Measurements from ENCODE around the gene USP16. TPM values are rescaled to one million over a fixed set of nuclear protein-coding genes. Genes with fewer than 3 reads are reported as not detected.
A peak's percentile ranks its signal among the peaks of the same experiment; 100 is the strongest.

Gene USP16
- total RNA-seq, 4 donors from 2014 or later: 28.3 to 49.5 (median 38.3) TPM

DNA sequence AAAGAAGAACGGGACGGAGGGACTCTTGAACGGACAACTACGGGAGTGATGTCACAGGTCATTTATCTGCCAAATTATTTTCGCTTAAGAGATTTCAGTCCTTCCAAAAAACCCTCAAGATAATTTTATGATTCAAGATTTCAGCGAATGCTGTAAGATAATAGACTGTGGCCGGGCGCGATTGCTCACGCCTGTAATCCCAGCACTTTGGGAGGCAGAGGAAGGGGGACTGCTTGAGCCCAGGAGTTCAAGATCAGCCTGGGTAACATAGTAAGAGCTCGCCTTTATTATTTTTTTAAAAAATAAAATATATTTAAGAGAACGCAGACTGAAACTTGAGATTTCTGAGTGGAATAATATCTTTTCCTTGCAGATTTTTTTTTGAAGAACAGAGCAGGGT, 5.9 kb upstream of the USP16 start:
- H3K27ac ChIP-seq: peak overlapping the region in 3 of 4 donors; percentile 75 to 84 (median 79)
- no peak for TF ChIP-seq POLR2A (IDR thresholded peaks at IDR 0.05)
- TF ChIP-seq, protein P1, sequence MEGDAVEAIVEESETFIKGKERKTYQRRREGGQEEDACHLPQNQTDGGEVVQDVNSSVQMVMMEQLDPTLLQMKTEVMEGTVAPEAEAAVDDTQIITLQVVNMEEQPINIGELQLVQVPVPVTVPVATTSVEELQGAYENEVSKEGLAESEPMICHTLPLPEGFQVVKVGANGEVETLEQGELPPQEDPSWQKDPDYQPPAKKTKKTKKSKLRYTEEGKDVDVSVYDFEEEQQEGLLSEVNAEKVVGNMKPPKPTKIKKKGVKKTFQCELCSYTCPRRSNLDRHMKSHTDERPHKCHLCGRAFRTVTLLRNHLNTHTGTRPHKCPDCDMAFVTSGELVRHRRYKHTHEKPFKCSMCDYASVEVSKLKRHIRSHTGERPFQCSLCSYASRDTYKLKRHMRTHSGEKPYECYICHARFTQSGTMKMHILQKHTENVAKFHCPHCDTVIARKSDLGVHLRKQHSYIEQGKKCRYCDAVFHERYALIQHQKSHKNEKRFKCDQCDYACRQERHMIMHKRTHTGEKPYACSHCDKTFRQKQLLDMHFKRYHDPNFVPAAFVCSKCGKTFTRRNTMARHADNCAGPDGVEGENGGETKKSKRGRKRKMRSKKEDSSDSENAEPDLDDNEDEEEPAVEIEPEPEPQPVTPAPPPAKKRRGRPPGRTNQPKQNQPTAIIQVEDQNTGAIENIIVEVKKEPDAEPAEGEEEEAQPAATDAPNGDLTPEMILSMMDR (IDR thresholded peaks at IDR 0.05): no peak
- H3K4me3 ChIP-seq: peak overlapping the region; percentile 58 to 97 (median 78)
- H3K9me3 ChIP-seq: no peaks in the 10 kb centered on the region
- no peaks in the 10 kb centered on the region for H3K36me3 ChIP-seq
- peaks cover 0 to 12% (median 0%) of the 10 kb centered on the region in 4 donors for H3K4me1 ChIP-seq
- no peak for DNase-seq
- H3K27me3 ChIP-seq: no peaks in the 10 kb centered on the region

DNA sequence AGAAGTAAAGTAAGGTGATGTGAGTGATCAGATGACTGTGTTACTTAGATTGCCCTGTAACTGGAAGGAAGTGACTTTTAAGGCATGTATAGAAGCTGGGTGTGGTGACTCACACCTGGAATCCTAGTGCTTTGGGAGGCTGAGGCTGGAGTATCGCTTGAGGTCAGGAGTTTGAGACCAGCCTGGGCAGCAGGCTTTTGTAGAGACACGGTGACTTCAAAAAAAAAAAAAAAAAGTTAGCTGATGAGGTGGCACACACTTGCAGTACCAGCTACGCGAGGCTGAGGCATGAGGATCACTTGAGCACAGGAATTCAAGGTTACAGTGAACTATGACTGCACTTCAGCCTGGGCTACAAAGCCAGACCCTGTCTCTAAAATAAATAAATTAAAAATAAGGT, 2.3 kb upstream of the USP16 start:
- no peaks in the 10 kb centered on the region for H3K36me3 ChIP-seq
- no peak overlapping the region for H3K27ac ChIP-seq
- peaks cover 0 to 23% (median 0%) of the 10 kb centered on the region in 4 donors for H3K4me1 ChIP-seq
- H3K27me3 ChIP-seq: no peaks in the 10 kb centered on the region
- H3K4me3 ChIP-seq: no peak overlapping the region
- TF ChIP-seq POLR2A (IDR thresholded peaks at IDR 0.05): no peak
- TF ChIP-seq, protein P1 (IDR thresholded peaks at IDR 0.05): no peak
- no peaks in the 10 kb centered on the region for H3K9me3 ChIP-seq
- no peak for DNase-seq

DNA sequence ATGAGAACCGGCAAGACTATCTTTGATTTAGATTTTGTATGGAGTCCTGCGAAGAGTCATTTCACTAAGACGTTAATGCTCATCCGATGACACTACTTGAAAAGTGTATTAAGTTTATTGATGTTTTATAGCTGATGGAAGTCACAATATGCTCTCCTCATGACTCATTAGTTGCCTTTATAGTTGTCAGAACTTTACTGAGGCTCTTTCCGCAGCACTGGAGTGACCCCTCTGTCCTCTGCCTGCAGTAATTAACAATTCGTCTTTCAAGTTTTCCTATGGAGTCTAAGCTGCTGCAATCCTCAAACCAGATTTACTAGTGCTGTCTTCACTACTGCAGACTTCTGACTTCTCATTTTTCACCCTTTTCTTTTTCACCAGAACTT, 853 bp downstream of the USP16 start:
- H3K27ac ChIP-seq: peak overlapping the region; percentile 91 to 100 (median 98)
- DNase-seq: no peak
- H3K4me3 ChIP-seq: peak overlapping the region; percentile 62 to 82 (median 80)
- H3K4me1 ChIP-seq: peaks cover 0 to 11% (median 0%) of the 10 kb centered on the region in 4 donors
- TF ChIP-seq, protein P1 (IDR thresholded peaks at IDR 0.05): no peak
- TF ChIP-seq POLR2A (IDR thresholded peaks at IDR 0.05): no peak
- peaks cover 0 to 20% (median 0%) of the 10 kb centered on the region in 3 donors for H3K36me3 ChIP-seq
- H3K9me3 ChIP-seq: no peaks in the 10 kb centered on the region
- H3K27me3 ChIP-seq: no peaks in the 10 kb centered on the region

DNA sequence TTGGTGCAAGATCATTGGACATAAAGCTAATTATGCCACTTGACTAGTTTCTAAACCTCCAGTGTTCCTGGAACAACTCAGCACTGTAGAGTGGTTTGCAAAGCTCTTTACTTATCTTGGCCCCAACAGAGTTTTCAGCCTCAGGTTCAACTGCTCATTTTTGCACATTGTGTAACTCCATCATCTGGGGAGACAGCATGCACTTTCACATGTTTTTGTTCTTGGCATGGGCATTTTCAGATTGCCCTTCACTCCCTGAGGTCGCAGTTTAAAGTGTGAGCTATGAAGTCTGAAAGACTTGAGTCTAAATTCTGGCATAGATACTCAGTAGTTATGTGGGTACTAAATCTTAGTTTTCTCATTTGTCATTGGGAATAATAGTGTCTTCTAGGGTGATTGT, 5.1 kb downstream of the USP16 start:
- H3K9me3 ChIP-seq: no peaks in the 10 kb centered on the region
- no peak overlapping the region for H3K4me3 ChIP-seq
- DNase-seq: no peak
- H3K27me3 ChIP-seq: no peaks in the 10 kb centered on the region
- peaks cover 0 to 47% (median 0%) of the 10 kb centered on the region in 3 donors for H3K36me3 ChIP-seq
- TF ChIP-seq, protein P1 (IDR thresholded peaks at IDR 0.05): no peak
- TF ChIP-seq POLR2A (IDR thresholded peaks at IDR 0.05): no peak
- H3K27ac ChIP-seq: no peak overlapping the region
- peaks cover 0 to 11% (median 0%) of the 10 kb centered on the region in 4 donors for H3K4me1 ChIP-seq

DNA sequence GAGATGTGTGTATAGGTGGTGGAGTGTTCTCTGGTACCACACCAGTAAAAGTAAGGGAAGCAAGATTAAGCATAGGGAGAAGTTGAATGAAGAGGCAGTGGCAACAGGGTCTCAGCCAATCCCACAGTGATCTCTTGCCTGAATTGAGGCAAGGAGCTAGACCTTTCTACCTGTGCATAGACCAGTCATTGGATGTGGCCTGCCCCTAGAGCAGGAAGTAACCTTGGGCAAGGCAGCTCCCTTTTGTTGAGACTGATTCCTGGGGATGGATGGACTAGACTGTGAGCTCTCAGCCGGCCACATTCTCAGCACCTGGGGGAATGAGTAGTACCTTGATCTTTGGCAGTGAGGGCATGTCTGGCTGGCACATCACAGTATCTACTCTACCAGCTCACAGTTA, 6.4 kb downstream of the USP16 start:
- peaks cover 0 to 60% (median 0%) of the 10 kb centered on the region in 3 donors for H3K36me3 ChIP-seq
- H3K27ac ChIP-seq: no peak overlapping the region
- no peak for TF ChIP-seq POLR2A (IDR thresholded peaks at IDR 0.05)
- TF ChIP-seq, protein P1 (IDR thresholded peaks at IDR 0.05): no peak
- no peaks in the 10 kb centered on the region for H3K9me3 ChIP-seq
- DNase-seq: no peak
- H3K4me3 ChIP-seq: no peak overlapping the region
- H3K4me1 ChIP-seq: peaks cover 0 to 4% (median 0%) of the 10 kb centered on the region in 4 donors
- no peaks in the 10 kb centered on the region for H3K27me3 ChIP-seq

DNA sequence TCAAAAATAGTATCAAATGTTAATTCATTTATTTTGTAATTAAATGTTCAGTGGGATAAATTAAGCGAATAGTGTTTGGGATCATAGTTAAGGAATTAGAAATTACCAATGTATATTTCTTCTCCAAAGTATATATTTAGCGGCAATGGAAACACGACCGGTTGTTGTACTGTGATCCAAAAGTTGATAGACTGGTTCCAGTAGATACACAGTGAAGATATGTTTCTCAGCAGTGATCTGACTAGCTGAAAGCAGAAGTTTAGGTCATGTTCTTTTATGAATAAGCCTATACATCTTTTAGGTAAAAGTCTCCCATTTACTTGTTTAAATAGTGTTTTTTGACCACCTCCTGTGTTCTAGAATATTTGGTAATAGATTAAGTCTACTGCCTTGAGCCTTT, 8.8 kb downstream of the USP16 start:
- no peaks in the 10 kb centered on the region for H3K27me3 ChIP-seq
- DNase-seq: no peak
- no peaks in the 10 kb centered on the region for H3K9me3 ChIP-seq
- no peak overlapping the region for H3K27ac ChIP-seq
- TF ChIP-seq POLR2A (IDR thresholded peaks at IDR 0.05): no peak
- TF ChIP-seq, protein P1 (IDR thresholded peaks at IDR 0.05): no peak
- H3K4me3 ChIP-seq: no peak overlapping the region
- no peaks in the 10 kb centered on the region for H3K4me1 ChIP-seq
- H3K36me3 ChIP-seq: peaks cover 0 to 83% (median 0%) of the 10 kb centered on the region in 3 donors

Measured in Peyer's patch (tissue), 4 donors.